K562 (cell line): Measurements from ENCODE around the gene ATP8B2. TPM values are rescaled to one million over a fixed set of nuclear protein-coding genes. Genes with fewer than 3 reads are reported as not detected.
A peak's percentile ranks its signal among the peaks of the same experiment; 100 is the strongest.

Experiments used
- ATAC-seq: fragments of 200-7000 bp; cut with Tn5 transposase; 3 replicates; pipeline ENCODE4 v1.9.1; 2020; ENCODE audit warnings: moderate library complexity
- BruUV-seq: library from RNA; stranded (reverse); fragments of 400-500 nt; replicated peaks from 2 replicates; lab custom pipeline; 2021; lab: Mats Ljungman, UMichigan
- CTCF ChIA-PET: fragments of 300-600 bp; formaldehyde crosslinking; extraction: SDS; loops from one replicate; lab custom pipeline; 2021; ENCODE audit warnings: low intra/inter-chr PET ratio; lab: Yijun Ruan, JAX
- POLR2A ChIA-PET: fragments of 300-600, 350-650 bp; sonication (Branson Sonifier 250); formaldehyde crosslinking; extraction: SDS; loops from one replicate; lab custom pipeline; 2021; ENCODE audit warnings: antibody characterized with exemption, inconsistent platforms; lab: Yijun Ruan, JAX
- DNase-seq, 4 experiments: peaks; one replicate each; pipeline versions ENCODE4 v3.0.0 to v3.0.0-alpha.2; 2011 to 2018; ENCODE audit warnings: low spot score in 3 of 4, mixed read lengths in 3 of 4; ENCODE audit errors: extremely low read depth in 1 of 4
- FAIRE-seq: peaks from 2 replicates; lab custom pipeline; 2011; peaks lifted over from hg19 to GRCh38; lab: Jason Lieb, UNC
- H2AFZ ChIP-seq: 2 replicates; pipeline ENCODE4 v1.6.0; 2011; ENCODE audit warnings: low read depth, low read length, control low read depth, inconsistent platforms
- H3K27ac ChIP-seq: fragments of 200-600 bp; 3 replicates; pipeline ENCODE4 v1.8.0; 2011; ENCODE audit warnings: low read depth, mild to moderate bottlenecking, control low read depth, inconsistent platforms, low read length, moderate library complexity, mixed read lengths; ENCODE audit errors: extremely low read depth
- H3K27me3 ChIP-seq, 2 experiments: fragments of 300-600 bp in 1 of 2; 2 replicates in 1 of 2; 3 replicates in 1 of 2; pipeline versions ENCODE4 v1.6.0 to v1.8.0; 2011; ENCODE audit warnings: inconsistent platforms in 2 of 2, low read length in 2 of 2, mild to moderate bottlenecking in 1 of 2, mixed read lengths in 1 of 2, moderate library complexity in 1 of 2; ENCODE audit not compliant: control insufficient read depth in 2 of 2, insufficient read depth in 2 of 2
- H3K36me3 ChIP-seq: fragments of 300-600 bp; 3 replicates; pipeline ENCODE4 v1.8.0; 2011; ENCODE audit warnings: mild to moderate bottlenecking, low read length, inconsistent platforms; ENCODE audit not compliant: control insufficient read depth, insufficient read depth
- H3K4me1 ChIP-seq, 2 experiments: fragments of 200-600 bp in 1 of 2; replicated peaks in 1 of 2; 2 replicates in 1 of 2; 3 replicates in 1 of 2; pipeline versions ENCODE4 v1.5.1 to v1.8.0; 2011; ENCODE audit warnings: inconsistent platforms in 2 of 2, low read length in 2 of 2, mild to moderate bottlenecking in 1 of 2, mixed read lengths in 1 of 2, moderate library complexity in 1 of 2; ENCODE audit not compliant: control insufficient read depth in 2 of 2, insufficient read depth in 2 of 2
- H3K4me2 ChIP-seq: 2 replicates; pipeline ENCODE4 v1.6.1; 2011; ENCODE audit warnings: low read length, control low read depth, inconsistent platforms, mixed read lengths; ENCODE audit not compliant: insufficient read depth
- H3K4me3 ChIP-seq: fragments of 200-600 bp; sonication (generic), shearing (Covaris generic); 2 replicates; pipeline ENCODE4 v1.5.1; 2016; ENCODE audit warnings: control low read depth, inconsistent platforms
- H3K79me2 ChIP-seq: fragments of 200-600 bp; 3 replicates; pipeline ENCODE4 v1.8.0; 2011; ENCODE audit warnings: low read length, inconsistent platforms; ENCODE audit not compliant: control insufficient read depth, insufficient read depth
- H3K9ac ChIP-seq, 2 experiments: 2 replicates each; pipeline versions ENCODE4 v1.6.0 to v1.6.1; 2011; ENCODE audit warnings: low read depth in 2 of 2, low read length in 2 of 2, control low read depth in 1 of 2, inconsistent platforms in 1 of 2, mild to moderate bottlenecking in 1 of 2, mixed read lengths in 1 of 2; ENCODE audit not compliant: insufficient read depth in 1 of 2
- H3K9me1 ChIP-seq: one replicate; pipeline ENCODE4 v1.6.0; 2011; ENCODE audit warnings: inconsistent platforms, mild to moderate bottlenecking, low read length, moderate library complexity; ENCODE audit not compliant: control insufficient read depth, insufficient read depth
- H3K9me3 ChIP-seq: replicated peaks from 2 replicates; pipeline ENCODE4 v1.5.1; 2011; ENCODE audit warnings: low read depth, low read length, inconsistent platforms; ENCODE audit not compliant: control insufficient read depth, insufficient read depth
- H4K20me1 ChIP-seq: replicated peaks from 2 replicates; pipeline ENCODE4 v1.6.1; 2011; ENCODE audit warnings: low read length, inconsistent platforms, mixed read lengths; ENCODE audit not compliant: control insufficient read depth, insufficient read depth
- JUND ChIP-seq, 2 experiments: IDR thresholded peaks; 2 replicates in 1 of 2; 3 replicates in 1 of 2; pipeline ENCODE4 v1.6.1; 2011; ENCODE audit warnings: borderline replicate concordance in 2 of 2, low read depth in 2 of 2, low read length in 2 of 2, improper control_type of control experiment in 1 of 2, missing biosample characterization in 1 of 2, missing genetic modification characterization in 1 of 2, missing genetic modification reagents in 1 of 2
- NEUROD1 ChIP-seq: fragments of 150-350 bp; IDR thresholded peaks from 2 replicates; pipeline ENCODE4 v1.6.1; 2014; ENCODE audit warnings: borderline replicate concordance, low read length, low read depth; ENCODE audit not compliant: partially characterized antibody
- XRCC3 ChIP-seq: fragments of 450-650 bp; IDR thresholded peaks from 2 replicates; pipeline ENCODE4 v1.6.1; 2017; ENCODE audit warnings: mild to moderate bottlenecking, moderate library complexity
- WGBS: fragments of 100-300 bp; shearing (Covaris generic); methylation state at CpG from one replicate; pipeline ENCODE4 v1.1.6; 2016; ENCODE audit warnings: low coverage, mixed read lengths; ENCODE audit not compliant: insufficient coverage; ENCODE audit errors: missing lambda C conversion rate; 5-methylcytosine and 5-hydroxymethylcytosine counted together
- in situ Hi-C: fragments of 300-500 bp; cut with MboI; formaldehyde crosslinking; loops from 4 replicates; pipeline ENCODE4 v1.15.0; 2018; ENCODE audit warnings: inconsistent platforms, mixed read lengths
- intact Hi-C: fragments of 100-400 bp; cut with micrococcal nuclease; formaldehyde crosslinking; loops from 2 replicates; pipeline ENCODE4 v1.14.2; 2022
- polyA plus RNA-seq, 8 experiments: library from polyadenylated mRNA; depleted of rRNA in 4 of 8; stranded (reverse) in 5 of 8; unstranded in 3 of 8; fragments of >200 nt; fragmentation: Nextera tagmentation in 2 of 8; fragmentation: Illumina TruSeq in 1 of 8; extraction: Ambion mirVana in 2 of 8; extraction: Trizol in 1 of 8; gene quantifications; 2 replicates each; pipeline versions ENCODE4 v1.2.1 to v1.2.3, GENCODE V29; 2011 to 2014; ENCODE audit warnings: inconsistent platforms in 1 of 8, missing spikeins in 1 of 8
- total RNA-seq, 7 experiments: library from RNA; depleted of rRNA in 6 of 7; stranded (reverse); fragments of >200 nt in 6 of 7; fragmentation: Illumina TruSeq in 2 of 7; extraction: Trizol in 2 of 7; gene quantifications; 2 replicates each; pipeline versions ENCODE4 v1.2.1 to v1.2.3, GENCODE V29; 2011 to 2021; ENCODE audit warnings: low replicate concordance in 1 of 7
- TF ChIP-seq, protein P1 (sequence below): fragments of 250-450 bp; sonication (Bioruptor Pico); IDR thresholded peaks from 2 replicates; pipeline ENCODE4 v1.4.0; 2020

ATP8B2 gene
- total and polyA plus RNA-seq, 9 of the 15 experiments (the other 6 are each of a cell fraction or from before 2014, with no cell fraction given): 0.27 to 33.2 (median 18.4) TPM

DNA sequence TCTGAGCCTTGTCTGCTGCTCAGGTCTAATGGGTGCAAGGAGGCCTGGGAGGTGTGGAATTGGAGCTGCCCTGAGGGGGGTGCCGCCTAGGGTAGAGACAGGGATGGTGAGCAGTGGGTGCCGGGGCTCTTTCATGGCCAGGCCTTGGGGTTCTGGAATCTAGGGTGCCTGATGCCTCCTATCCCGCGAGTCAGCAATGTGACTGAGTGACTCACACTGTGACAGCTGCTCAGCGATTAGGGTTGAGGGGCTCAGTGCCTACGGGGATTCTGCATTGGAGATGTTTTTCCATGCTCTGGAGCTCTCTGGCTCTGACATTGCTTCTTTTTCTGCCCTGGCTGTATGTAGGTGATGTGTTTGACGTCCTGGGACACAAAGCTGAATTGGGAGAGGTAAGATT is 16.8 kb downstream of the ATP8B2 start:
- Histone ChIP-seq H3K4me3 (no peak overlapping the region), H3K4me2 (no peak overlapping the region), H3K9me1 (no peaks in the 10 kb centered on the region), H3K9me3 (no peaks in the 10 kb centered on the region), H3K9ac (0 out of 4 replicates have a peak overlapping the region, but pooled peaks of 1 of the 2 experiments have one; percentile 19), H3K27ac (no peak overlapping the region), H3K79me2 (no peaks in the 10 kb centered on the region), H3K4me1 (peaks cover 5 to 13% of the 10 kb centered on the region in 2 experiments), H4K20me1 (no peaks in the 10 kb centered on the region), H2AFZ (no peak overlapping the region), H3K36me3 (peaks cover 87% of the 10 kb centered on the region), H3K27me3 (no peaks in the 10 kb centered on the region)
- 53% methylated on average over 7 of the region's 7 CpGs for WGBS
- no TSS peak for BruUV-seq
- FAIRE-seq (no peak), DNase-seq (no peak), ATAC-seq (no peak)
- in situ Hi-C loops: no loop called here
- ChIA-PET POLR2A (interaction anchor here (1.0 kb wide), 1 partner anchor 51 kb away, joined by 3 read pairs; no protein-coding TSS in a partner anchor), CTCF (no interaction called here)
- TF ChIP-seq XRCC3 (no peak), NEUROD1 (no peak), JUND (IDR thresholded peaks at IDR 0.05; ENCODE audit: borderline replicate concordance, low read depth, low read length) (0 out of 2 replicates have a peak, but pooled peaks have one; percentile 7), JUND (tag; IDR thresholded peaks at IDR 0.05; ENCODE audit: borderline replicate concordance, low read depth, low read length) (no peak)
- TF ChIP-seq, protein P1, sequence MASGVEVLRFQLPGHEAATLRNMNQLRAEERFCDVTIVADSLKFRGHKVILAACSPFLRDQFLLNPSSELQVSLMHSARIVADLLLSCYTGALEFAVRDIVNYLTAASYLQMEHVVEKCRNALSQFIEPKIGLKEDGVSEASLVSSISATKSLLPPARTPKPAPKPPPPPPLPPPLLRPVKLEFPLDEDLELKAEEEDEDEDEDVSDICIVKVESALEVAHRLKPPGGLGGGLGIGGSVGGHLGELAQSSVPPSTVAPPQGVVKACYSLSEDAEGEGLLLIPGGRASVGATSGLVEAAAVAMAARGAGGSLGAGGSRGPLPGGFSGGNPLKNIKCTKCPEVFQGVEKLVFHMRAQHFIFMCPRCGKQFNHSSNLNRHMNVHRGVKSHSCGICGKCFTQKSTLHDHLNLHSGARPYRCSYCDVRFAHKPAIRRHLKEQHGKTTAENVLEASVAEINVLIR (CRISPR knock-in tag): no peak
- intact Hi-C loops: no loop called here
